Measurements from ENCODE around the gene P2RY12.
"Not testable (repeated sequence)": the region's sequence is repeated elsewhere in the genome, so short reads cannot be mapped to it uniquely, and the experiment has no call there.

Gene P2RY12

GRCh38 chr3:151393146-151393830 lies 8.7 kb upstream of the P2RY12 start:
- DNase-seq (ENCODE audit: low spot score), result no peak

- not testable (repeated sequence) for DNase-seq (ENCODE audit: low spot score)
These were observed 7.6 kb upstream of the P2RY12 start for GRCh38 chr3:151392191-151392590.

DNA sequence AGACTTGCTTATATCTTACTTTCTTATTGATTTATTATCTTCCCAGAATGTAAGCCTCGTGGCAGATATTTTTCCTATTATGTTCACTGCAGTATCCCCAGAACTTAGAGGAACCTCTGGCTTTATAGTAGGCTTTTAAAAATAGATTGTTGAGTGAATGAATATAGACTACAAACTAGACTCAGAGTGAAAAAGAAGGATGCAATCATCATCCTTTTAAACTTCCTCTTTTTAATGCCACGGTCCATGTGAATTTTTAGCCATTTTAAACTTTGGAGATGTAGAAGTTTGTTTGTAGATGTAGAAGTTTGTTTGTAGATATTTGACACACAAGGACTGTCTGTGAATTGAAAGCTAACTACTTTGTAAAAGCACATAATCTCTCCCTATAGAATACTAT lies 7.2 kb upstream of the P2RY12 start:
- no peak for DNase-seq (ENCODE audit: low spot score)

- no peak for DNase-seq (ENCODE audit: low spot score)
These were observed 3.3 kb upstream of the P2RY12 start for GRCh38 chr3:151387842-151388241.

GRCh38 chr3:151387432-151387831 lies 2.9 kb upstream of the P2RY12 start:
- no peak for DNase-seq (ENCODE audit: low spot score)

DNA sequence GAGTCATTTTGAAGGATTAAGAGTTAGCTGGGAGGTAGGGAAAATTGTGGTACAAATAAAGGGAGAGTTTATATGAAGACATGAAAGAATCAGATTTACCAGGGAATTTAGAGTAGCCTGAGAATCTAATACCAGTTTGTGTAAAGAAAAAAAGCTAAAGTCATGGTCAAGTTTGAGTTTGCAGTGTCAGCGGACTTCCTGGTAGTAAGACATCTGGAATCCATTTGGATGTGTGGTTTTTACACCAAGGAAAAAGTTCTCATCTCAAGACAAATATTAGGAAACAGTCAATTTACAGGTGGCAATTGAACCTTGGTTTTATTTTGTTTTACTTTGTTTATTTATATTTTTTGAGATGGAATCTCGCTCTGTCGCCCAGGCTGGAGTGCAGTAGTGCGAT lies 1.5 kb upstream of the P2RY12 start:
- DNase-seq (ENCODE audit: low spot score), result no peak

- DNase-seq (ENCODE audit: low spot score), result no peak
These were observed 597 bp downstream of the P2RY12 start for GRCh38 chr3:151383956-151384355.

DNA sequence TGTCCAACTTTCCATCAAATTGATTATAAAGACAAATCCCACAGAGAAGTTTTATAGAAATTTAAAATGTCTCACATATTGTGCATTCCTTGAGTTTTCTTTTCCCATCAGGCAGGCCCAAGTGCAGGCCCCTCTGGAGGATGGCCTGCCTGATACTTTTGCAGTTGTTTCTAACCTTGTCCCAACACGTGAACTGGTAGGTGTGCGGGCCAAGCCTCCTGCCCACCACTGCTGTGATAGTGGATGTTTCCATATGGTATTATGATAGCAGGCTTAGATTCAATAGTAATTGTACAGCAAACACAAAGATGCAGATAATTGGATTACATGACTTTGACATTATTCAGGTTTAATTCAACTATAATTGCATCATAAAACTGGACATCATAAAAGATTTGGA lies 1.4 kb downstream of the P2RY12 start:
- DNase-seq (ENCODE audit: low spot score), result no peak

DNA sequence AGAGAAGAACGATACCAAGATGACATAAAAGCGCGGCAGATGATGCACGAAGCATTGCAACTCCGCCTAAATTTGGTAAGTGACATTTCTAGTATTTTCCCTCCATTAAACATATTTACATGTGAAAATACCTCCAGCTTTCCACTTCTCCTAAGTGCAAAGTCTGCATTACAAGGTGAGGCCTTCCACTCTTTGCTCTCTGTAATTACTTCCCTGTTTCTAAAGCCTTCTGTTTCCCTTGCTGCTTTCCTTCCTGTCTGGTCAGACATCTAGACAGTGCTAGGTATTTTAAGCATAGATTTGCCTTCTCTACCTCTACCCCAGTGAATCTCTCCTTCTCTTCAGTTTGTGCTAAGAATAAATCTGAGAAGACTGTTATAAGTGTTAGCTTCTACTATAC lies 1.9 kb downstream of the P2RY12 start:
- no peak for DNase-seq (ENCODE audit: low spot score)

DNA sequence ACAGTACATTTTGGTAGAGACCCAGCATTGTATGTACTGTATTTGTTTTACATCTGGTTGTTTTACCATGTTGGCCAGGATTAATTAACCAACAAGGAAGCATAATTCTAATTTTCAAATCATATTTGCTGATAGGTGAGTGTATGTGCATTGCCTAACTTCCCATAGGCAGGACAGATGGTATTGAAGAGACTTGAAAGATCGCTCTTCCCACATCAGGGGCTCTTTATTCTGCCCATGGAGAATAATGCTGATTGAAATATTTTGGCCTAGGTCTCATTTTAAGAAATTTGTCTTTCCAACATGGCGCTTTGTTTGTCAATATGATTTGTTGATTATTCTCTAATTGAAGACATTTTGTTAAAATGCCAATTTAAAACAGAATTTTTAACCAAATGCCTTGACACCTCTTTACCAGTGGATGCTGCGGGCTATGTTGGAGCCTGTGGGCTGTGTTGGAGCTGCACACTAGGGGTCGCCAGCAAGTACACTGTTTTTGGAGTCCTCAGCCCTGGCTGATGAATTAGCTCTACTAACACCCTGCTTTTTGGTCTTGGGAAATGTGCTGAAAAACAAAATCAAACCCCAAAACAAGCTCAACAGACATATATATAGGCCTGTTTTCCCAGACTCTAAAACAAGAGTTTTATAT lies 5.3 kb downstream of the P2RY12 start:
- DNase-seq (ENCODE audit: low spot score), result no peak

- DNase-seq (ENCODE audit: low spot score), result no peak
These were observed 6.7 kb downstream of the P2RY12 start for GRCh38 chr3:151377768-151378385.

DNA sequence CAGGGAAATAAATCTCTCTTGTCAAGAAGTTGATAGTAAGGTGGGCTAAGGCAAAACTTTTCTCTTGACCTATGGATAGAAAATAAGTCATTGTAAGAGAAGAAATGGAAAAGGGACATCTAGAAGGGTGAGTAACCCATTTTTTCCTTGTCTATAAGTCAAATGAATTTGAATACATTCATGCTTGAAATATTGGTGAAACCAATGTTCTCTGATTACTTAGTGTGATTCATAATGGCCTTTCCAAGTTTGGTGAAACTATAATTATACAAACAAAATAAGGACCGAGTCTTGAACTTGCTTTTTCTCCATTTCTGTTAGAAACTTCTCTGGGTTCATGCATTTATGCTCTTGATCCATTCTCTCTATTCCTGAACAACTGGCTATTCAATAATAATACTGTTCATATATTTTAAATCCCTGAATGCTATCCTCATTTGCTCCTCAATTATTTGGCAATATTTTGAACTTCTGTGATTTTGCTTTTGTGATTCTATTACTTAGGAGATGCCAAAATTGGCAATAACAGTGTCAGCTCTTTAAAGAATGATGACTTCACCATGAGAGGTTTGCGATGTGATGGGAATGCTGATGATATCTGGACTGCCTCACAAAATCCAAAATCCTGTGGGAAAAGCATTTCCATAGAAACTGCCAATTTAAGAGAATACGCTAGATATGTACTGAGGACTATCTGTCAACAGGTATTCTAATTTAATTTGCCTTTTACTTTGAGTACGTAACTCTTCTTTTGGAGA lies 12.3 kb downstream of the P2RY12 start:
- DNase-seq (ENCODE audit: low spot score), result no peak

DNA sequence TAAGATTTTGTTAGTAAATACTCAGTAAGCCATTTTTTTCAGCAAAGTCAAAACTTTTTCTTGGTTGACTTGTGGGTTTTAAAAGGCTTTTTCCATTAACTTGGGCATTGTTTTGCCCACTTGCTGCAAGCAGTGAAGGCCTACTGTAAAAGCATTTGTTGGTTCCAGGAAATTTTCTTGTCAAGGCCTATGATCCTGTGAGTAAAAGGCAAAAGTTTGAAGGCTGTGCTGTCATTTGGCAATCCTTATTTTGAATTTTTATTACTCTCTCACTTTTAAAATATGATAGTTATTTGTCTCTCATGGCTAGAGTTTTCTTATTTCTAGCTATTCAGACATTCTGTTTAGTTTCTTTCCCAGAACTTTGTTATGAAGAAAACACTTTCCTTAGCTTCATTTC lies 13.0 kb downstream of the P2RY12 start:
- no peak for DNase-seq (ENCODE audit: low spot score)

- no peak for DNase-seq (ENCODE audit: low spot score)
These were observed 17.1 kb downstream of the P2RY12 start for GRCh38 chr3:151367448-151367847.

DNA sequence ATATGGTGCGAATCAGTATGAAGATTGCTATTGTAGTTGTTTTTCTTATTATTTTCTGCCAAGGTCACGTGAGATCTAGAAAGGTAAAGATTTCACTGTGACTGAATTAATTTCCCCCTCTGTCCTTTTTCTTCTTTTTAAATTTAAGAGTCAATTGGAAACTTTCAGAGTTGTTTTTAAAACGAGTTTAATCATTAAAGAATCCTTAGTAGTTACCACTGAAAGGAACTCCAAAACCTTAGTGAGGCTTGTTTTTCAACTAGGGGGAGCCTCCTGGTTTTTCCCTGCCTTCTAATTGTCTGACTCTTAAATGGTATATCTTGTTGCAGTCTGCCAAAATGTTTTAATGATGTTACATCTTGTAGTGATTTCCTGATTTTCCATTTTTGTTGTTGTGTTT lies 17.6 kb downstream of the P2RY12 start:
- no peak for DNase-seq (ENCODE audit: low spot score)

GRCh38 chr3:151362751-151363174 lies 21.8 kb downstream of the P2RY12 start:
- no peak for DNase-seq (ENCODE audit: low spot score)

DNA sequence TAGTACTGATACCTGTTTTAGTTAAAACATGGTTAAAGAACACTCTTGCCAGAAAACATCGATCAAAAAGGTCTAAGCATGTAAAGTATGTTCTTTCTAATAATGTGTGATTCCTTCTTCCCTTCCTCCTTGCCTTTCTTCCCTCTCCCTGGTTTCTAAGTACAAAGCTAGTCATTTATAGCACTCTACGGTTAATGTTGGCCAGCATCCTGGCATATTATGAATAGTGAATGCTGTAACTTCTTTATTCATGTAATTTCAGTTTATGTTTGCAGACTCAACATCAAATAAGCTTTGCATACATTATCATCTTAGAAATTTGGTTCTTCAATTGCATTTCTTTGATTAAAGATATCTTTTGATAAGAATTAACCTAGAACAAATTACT lies 27.1 kb downstream of the P2RY12 start:
- no peak for DNase-seq (ENCODE audit: low spot score)

- no peak for DNase-seq (ENCODE audit: low spot score)
These were observed 27.6 kb downstream of the P2RY12 start for GRCh38 chr3:151356794-151357462.

GRCh38 chr3:151351648-151352047 lies 32.9 kb downstream of the P2RY12 start:
- no peak for DNase-seq (ENCODE audit: low spot score)

GRCh38 chr3:151351219-151351618 lies 33.3 kb downstream of the P2RY12 start:
- no peak for DNase-seq (ENCODE audit: low spot score)

DNA sequence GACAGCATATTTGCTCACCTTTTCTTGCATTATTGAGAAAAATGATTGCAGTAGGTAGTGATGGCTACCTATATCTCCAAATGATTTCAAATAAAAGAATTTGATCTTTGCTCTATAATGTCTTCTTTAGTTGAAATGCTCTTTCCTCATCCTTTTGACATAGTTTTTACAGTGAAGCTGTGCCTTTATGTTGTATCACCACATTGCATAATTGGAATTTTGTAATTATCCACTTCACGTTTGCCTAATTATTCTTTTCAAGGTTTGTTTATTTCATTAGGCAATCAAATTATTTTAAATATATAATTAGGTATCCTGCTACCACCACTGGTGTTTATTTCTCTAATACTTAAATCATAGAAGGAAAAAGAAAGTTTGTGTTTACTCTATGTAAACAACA lies 33.9 kb downstream of the P2RY12 start:
- DNase-seq (ENCODE audit: low spot score), result no peak

DNA sequence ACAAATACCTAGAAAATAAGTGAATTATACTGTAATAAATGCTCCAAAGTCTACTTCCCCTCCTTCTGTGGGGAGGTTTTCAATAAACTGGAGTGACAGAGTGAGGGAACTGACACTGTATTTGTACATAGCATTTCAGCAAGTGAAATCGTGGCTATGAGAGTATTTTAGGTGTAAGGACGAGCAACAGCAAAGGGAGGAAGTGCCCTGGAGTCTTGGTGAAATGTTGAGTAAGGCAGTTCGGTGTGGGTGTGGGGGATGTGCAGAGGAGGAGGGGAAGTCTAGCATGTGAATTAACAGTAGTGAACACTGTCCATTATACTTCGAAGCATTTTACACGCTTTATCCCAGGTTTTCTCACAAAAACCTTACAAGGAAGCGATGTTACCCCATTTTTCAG lies 37.1 kb downstream of the P2RY12 start:
- no peak for DNase-seq (ENCODE audit: low spot score)

All from CD4-positive, alpha-beta T cell treated with Interleukin-15 for 4 hours (primary cell).